ENCODE results near the gene IL21R.

Gene IL21R

DNA sequence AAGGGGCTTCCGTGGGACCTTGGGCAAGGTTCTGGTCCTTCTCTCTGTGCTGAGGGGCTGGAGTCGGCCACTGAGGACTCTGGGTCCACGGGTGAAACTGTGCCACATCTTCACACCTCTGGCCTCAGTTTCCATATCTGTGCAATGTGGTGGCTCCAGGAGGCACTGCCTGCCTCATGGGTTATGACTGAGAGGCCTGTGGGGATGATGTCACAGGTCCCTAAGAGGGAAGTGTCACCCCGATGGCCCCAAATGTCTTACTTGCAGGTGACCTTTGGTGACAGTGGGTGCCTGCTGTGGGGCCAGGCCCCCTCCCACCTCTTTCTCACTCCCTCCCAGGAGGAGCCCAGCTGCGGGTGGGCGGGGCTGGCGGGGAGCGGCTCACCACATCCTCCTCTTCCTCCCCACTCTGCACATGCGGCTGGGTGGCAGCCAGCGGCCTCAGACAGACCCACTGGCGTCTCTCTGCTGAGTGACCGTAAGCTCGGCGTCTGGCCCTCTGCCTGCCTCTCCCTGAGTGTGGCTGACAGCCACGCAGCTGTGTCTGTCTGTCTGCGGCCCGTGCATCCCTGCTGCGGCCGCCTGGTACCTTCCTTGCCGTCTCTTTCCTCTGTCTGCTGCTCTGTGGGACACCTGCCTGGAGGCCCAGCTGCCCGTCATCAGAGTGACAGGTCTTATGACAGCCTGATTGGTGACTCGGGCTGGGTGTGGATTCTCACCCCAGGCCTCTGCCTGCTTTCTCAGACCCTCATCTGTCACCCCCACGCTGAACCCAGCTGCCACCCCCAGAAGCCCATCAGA lies at the start of gene IL21R:
Gene IL21R (plus strand): TSS at position 407 of the 801 bp plus-strand sequence. CDS start 27,898 bp downstream, outside the sequence.
- peak; percentile 66 to 92 for DNase-seq (ENCODE audit: low read depth in 2 of 2, low spot score in 1 of 2)

DNA sequence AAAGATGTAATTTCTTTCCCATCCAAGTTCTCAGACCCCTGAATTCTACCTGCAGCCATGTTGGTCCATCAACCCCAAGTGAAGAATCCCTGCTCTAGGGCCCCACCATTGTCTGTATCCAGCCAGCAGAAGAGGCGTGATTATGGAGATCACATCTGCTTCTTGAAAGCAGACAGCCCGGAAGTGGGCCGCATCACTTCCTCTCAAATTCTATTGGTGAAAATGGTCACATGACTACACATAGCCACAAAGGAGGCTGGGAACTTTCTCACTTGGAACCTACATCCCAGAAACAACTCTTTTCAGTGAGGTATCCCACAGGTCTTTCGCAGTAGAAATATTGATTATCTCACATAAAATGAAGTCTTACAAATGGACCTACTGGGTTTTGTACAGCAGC lies 48.1 kb upstream of the IL21R start:
- no peak for DNase-seq (ENCODE audit: low read depth in 2 of 2, low spot score in 1 of 2)

DNA sequence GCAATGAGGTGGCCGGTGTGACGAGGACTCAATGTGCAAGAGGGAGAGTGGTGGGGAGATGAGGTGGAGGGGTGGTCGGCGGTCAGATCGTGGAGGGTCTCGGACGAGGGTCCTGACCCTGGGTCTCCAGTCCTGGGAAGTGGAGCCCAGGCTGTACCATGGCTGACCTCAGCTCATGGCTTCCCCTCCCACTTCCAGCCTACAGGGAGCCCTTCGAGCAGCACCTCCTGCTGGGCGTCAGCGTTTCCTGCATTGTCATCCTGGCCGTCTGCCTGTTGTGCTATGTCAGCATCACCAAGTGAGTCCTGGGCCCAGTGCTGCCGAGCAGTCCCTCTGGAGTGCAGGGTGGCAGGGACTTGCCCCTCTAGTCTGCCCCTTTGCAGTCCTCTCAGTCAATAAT lies 46.4 kb upstream of the IL21R start:
- DNase-seq (ENCODE audit: low read depth in 2 of 2, low spot score in 1 of 2) = no peak

DNA sequence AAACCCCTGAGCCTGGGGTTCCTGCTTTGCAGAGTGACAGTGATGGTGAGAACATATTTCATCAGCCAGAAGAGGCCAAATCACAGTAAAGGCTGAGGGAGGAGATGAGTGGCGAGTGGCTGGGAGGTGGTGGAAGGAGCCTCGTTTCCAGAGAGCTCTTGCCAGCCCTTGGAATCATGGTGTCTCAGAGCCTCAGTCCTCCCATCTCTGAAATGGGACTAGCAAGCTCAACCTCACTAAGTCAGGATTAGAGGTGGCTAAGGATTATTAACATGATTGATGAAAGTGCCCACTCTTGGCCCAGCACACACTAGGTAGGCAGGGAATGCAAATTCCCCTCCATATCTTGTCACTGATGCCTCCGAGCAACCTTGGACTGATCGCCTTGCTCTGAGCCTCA lies 45.2 kb upstream of the IL21R start:
- DNase-seq (ENCODE audit: low read depth in 2 of 2, low spot score in 1 of 2) = no peak

DNA sequence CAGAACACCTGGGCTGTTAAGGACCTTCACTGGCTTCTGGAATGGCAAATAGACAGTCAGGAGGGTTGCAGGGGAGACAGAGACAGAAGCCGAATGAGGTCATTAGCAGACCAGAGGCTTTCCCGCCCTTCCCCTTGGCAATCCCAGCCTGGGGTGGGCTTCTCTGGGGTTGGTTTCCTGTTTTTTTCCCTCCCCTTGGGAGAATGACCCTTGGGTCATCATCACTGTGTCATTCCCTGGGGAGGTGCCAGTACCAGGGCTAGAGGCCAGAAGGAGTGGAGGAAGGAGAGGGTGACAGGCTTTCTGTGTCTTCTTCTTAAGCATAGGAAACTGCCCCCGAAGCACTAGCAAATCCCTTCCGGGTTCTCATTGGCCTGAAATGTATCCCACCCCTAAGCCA lies 42.9 kb upstream of the IL21R start:
- DNase-seq (ENCODE audit: low read depth in 2 of 2, low spot score in 1 of 2) = no peak

DNA sequence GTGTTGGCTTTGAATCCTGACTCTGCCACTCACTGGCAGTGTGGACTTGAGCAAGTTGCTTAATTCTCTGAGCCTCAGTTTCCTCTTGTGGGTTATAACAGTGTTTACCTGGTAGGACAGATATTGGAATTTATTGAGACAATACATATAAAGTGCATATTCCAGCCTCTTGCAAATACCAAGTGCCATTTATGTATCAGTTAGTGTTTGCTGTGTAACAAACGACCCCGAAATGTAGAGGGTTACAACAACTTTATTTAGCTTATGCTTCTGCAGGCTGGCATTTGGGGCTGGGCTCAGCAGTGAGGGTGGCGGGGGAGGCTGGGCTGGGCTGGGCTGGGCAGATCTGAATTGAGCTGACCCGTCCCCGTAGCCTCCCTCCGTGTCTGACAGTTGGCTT lies 42.4 kb upstream of the IL21R start:
- DNase-seq (ENCODE audit: low read depth in 2 of 2, low spot score in 1 of 2) = no peak

DNA sequence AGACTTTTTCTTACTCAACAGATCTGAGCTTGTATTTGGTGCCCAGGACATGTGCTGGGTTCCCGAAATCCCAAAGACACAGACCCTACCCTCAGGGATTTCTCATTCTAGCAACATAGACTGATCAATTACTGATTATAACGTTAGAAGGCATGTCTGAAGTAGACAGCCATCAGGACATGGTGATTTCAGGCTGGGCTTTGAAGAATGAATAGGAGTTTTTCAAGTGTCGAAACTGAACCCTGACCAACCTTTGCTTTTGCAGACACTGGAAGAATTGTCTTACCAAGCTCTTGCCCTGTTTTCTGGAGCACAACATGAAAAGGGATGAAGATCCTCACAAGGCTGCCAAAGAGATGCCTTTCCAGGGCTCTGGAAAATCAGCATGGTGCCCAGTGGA lies 40.0 kb upstream of the IL21R start:
- no peak for DNase-seq (ENCODE audit: low read depth in 2 of 2, low spot score in 1 of 2)

DNA sequence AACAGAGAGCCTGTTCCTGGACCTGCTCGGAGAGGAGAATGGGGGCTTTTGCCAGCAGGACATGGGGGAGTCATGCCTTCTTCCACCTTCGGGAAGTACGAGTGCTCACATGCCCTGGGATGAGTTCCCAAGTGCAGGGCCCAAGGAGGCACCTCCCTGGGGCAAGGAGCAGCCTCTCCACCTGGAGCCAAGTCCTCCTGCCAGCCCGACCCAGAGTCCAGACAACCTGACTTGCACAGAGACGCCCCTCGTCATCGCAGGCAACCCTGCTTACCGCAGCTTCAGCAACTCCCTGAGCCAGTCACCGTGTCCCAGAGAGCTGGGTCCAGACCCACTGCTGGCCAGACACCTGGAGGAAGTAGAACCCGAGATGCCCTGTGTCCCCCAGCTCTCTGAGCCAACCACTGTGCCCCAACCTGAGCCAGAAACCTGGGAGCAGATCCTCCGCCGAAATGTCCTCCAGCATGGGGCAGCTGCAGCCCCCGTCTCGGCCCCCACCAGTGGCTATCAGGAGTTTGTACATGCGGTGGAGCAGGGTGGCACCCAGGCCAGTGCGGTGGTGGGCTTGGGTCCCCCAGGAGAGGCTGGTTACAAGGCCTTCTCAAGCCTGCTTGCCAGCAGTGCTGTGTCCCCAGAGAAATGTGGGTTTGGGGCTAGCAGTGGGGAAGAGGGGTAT lies 39.3 kb upstream of the IL21R start:
- DNase-seq (ENCODE audit: low read depth in 2 of 2, low spot score in 1 of 2) = no peak

DNA sequence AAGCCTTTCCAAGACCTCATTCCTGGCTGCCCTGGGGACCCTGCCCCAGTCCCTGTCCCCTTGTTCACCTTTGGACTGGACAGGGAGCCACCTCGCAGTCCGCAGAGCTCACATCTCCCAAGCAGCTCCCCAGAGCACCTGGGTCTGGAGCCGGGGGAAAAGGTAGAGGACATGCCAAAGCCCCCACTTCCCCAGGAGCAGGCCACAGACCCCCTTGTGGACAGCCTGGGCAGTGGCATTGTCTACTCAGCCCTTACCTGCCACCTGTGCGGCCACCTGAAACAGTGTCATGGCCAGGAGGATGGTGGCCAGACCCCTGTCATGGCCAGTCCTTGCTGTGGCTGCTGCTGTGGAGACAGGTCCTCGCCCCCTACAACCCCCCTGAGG lies 38.7 kb upstream of the IL21R start:
- no peak for DNase-seq (ENCODE audit: low read depth in 2 of 2, low spot score in 1 of 2)

DNA sequence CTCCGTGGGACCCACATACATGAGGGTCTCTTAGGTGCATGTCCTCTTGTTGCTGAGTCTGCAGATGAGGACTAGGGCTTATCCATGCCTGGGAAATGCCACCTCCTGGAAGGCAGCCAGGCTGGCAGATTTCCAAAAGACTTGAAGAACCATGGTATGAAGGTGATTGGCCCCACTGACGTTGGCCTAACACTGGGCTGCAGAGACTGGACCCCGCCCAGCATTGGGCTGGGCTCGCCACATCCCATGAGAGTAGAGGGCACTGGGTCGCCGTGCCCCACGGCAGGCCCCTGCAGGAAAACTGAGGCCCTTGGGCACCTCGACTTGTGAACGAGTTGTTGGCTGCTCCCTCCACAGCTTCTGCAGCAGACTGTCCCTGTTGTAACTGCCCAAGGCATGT lies 38.2 kb upstream of the IL21R start:
- DNase-seq (ENCODE audit: low read depth in 2 of 2, low spot score in 1 of 2) = no peak

DNA sequence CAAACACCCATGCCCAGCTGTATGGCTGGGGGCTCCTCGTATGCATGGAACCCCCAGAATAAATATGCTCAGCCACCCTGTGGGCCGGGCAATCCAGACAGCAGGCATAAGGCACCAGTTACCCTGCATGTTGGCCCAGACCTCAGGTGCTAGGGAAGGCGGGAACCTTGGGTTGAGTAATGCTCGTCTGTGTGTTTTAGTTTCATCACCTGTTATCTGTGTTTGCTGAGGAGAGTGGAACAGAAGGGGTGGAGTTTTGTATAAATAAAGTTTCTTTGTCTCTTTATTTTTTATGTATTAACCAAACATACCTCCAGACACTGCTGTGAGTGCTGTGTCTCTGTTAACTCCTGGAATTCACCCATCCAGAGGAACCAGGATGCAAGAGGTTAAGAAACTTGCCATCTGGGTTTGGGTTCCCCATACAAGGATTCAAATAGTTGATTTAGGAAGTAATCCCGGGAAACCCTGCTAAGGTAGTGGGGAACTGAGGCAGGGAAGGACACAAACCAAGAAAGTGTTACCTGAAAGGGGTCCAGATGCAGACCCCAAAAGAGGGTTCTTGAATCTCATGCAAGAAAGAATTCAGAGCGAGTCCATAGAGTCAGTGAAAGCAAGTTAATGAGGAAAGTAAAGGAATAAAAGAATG lies 37.4 kb upstream of the IL21R start:
- no peak for DNase-seq (ENCODE audit: low read depth in 2 of 2, low spot score in 1 of 2)

DNA sequence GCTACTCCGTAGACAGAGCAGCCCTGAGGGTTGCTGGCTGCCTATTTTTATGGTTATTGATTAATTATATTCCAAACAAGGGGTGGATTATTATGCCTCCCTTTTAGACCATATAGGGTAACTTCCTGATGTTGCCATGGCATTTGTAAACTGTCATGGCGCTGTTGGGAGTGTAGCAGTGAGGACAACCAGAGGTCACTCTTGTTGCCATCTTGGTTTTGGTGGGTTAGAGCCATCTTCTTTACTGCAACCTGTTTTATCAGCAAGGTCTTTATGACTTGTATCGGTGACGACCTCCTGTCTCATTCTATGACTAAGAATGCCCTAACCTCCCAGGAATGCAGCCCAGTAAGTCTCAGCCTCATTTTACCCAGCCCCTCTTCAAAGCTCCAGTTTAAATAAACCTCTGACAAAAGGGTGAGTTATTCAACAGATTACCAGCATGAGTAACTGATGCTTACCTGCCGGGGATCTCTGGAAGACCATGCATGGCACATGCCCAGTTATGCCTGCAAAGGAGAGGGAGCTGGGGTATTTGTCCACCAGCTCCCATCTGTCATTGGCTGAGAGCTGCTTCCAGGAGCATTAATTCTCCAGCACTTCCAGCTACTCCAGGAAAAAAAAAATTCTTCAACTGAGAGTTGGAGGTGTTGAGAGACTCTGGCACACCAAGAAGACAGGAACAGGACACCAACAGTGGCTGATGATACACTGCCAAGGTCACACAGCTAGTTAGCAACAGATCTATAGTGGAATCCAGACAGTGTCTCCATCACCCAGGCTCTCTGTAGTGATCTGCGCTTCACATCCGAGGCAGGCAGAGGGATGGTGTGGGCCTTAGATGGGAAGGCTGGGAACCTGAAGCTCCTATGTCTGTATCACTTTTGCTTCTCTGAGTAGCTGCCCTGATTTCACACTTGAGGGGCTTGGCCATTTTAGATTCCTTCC lies 36.6 kb upstream of the IL21R start:
- DNase-seq (ENCODE audit: low read depth in 2 of 2, low spot score in 1 of 2) = no peak

DNA sequence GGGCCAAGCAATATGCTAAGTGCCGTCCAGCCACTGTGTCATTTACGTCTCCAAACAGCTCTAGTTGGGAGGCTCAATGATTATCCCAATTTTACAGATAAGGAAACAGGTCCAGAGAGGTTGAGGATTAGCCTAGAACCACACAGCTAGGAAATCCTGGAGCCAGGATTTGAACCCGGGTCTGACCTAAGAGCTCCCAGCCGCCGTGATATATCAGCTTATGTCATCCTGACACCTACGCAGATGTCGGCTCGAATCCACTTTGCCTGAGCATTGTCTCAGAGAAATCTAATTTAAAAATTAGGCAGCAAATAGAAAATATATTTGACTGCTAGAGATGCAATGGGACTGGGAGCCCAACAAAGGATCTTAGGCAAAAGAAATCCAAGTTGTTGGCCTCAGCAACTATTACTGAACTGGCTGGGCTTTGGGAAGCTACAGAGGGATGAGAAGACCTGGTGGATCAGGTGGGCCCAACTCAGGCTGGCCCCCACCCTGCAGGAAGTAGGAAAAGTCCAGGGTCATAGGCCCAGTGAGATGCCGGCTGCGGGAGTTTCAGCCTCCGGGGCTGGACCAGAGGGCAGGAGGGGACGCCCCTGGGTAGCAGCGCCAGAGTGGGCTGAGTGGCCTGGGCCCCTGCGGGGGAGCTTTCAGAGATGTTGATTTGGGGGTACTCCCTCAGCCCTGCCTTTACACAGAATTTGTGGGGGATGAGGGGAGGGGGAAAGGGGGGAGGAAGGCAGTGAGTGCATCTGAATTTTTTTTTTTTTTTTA lies 35.1 kb upstream of the IL21R start:
- DNase-seq (ENCODE audit: low read depth in 2 of 2, low spot score in 1 of 2) = no peak

DNA sequence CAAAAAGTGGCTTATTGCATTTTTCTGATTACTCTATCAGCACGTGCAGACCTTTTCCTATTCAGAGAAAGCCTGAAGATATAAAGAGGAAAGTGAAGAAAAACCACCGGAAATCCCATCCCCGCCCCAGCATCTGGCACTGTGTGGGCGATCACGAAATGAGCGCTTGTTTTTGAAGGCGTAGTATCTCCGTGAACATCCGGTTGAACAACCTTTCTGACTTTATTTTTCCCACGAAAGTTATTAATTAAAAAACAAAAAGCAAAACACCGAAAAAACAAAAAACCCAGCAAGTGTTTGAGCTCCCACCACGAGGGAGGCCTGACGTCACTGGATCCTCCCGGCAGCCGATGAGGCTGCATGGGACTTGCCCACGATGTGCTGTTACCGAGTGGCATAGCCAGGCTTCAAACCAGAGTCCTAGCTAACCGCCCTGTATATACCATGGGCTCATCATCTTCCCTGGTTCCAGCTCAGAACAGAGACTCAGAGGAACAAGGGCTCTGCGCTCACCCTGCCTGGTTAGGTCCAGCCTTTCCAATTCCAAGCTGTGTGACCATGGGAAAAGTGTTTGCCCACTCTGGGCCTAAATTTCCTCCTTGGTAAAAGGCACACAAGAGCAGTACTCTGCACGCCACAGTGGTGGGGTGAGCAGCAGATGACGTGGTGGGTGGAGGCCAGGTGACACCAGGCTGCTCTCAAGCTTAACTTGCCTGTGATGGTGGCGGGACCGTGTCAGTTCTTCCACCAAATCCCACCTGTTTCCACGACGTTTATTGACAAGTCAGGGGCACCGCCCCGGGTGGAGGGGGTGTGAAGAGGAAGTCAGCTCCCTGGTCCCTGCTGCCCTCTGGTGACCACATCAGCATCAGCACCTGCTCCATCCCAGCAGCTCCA lies 34.3 kb upstream of the IL21R start:
- peak; percentile 79 to 90 for DNase-seq (ENCODE audit: low read depth in 2 of 2, low spot score in 1 of 2)

DNA sequence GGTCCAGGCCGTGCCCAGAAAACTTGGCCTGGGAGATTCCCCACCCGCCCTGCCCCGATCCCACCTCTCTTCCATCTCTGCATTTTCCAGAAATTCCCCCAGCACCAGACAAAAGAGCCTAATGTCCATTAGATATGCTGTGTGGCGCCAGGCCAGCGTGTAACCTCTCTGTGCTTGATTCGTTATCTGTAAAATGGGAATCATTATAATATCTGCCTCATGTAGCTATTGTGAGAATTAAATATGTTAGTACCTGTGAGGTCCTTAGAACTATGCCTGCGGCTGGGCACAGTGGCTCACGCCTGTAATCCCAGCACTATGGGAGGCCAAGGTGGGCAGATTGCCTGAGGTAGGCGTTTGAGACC lies 33.6 kb upstream of the IL21R start:
- DNase-seq (ENCODE audit: low read depth in 2 of 2, low spot score in 1 of 2) = no peak

DNA sequence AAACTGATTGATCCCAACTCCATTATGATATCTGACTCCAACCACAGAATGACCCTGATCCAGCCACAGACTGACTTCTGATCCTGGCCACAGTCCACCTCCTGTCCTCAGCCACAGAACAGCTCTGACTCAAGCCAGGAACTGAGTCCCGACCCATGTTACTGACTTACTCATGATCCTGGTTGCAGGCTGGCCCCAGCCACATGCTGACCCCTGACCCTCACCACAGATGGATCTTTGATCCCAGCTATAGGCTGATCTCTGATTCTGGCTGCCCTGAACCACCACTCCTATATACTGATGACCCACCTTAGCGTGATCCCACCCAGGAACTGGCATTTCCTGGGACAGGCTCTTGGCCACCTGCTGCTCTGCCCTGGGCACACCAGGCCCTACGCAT lies 32.2 kb upstream of the IL21R start:
- DNase-seq (ENCODE audit: low read depth in 2 of 2, low spot score in 1 of 2) = no peak

DNA sequence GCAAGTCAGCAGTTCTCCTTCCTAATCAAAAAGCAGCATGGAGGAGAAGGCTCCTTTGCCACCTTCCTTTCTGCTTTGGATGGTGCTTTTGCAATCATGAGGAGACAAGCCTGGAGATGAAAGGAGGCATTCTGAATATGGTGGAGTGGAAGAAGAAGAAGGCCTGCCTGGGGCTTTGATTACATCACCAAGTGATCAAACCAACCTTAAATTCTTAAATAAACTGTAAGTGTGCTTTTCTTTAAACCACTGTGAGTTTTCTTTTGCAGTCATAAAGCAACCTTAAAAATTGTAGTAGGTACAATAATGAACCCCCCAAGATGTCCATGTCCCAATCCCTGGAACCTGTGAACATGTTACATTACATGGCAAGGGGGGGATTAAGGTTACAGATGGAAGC lies 31.7 kb upstream of the IL21R start:
- no peak for DNase-seq (ENCODE audit: low read depth in 2 of 2, low spot score in 1 of 2)

DNA sequence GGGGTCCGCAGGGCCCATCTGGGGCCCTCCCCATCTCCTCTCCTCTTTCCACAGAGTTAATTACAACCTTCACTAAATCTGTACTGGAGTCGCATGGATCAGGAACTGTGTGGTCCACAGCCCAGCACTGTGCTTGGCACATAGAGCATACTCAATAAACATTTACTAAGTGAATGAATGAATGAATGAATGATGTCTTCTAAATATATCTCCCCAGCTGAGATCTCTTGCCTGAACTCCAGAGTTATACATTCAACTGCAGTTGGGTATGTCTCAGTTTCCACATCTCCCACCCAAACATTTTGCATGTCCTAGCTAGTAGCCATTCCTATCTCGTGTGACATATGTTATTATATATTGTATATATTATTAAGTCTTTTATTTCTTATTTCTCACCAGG lies 28.7 kb upstream of the IL21R start:
- DNase-seq (ENCODE audit: low read depth in 2 of 2, low spot score in 1 of 2) = no peak

DNA sequence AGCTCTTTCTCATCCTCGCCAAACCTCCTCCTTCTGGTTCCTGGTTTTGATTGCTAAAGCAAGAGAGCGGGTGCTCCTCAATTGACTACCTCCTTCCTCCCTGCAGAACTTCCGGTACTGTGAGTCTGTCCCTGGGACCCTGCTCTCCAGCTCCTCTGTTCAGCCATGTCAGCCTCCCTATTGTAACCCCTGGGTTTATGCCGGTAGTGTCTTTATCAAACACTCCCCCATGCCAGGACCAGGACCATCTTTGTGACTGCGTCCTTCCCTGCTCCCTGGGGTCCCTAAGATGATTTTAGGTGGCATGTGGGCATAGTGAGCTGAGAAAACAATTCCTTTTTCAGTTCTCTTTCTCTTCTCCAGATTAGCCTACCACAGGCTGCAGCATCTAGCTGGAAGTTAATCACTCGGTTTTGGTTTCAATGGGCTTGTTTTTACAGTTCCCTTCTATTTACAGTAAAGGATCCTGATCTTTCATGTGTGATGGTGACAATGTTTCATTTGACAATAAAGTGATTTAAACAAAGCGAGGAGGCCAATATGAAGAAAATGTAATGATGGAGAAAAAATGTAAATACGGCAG lies 27.7 kb upstream of the IL21R start:
- DNase-seq (ENCODE audit: low read depth in 2 of 2, low spot score in 1 of 2) = no peak

All from stimulated activated CD8-positive, alpha-beta memory T cell treated with anti-CD3 and anti-CD28 coated beads, Interleukin-4, amount 100 ng/mL, for 4 hours (primary cell).